HepG2 (cell line): ENCODE measurements around the gene ECD. TPM values are rescaled to one million over a fixed set of nuclear protein-coding genes. Genes with fewer than 3 reads are reported as not detected.
A peak's percentile ranks its signal among the peaks of the same experiment; 100 is the strongest.

ENCODE experiments used
- AGO2 ChIP-seq: fragments of 200-400 bp; formaldehyde crosslinking; optimal IDR thresholded peaks from 2 replicates; pipeline ENCODE3; 2017; ENCODE audit warnings: mild to moderate bottlenecking, low read depth, low read length, moderate library complexity
- BHLHE40 ChIP-seq: IDR thresholded peaks from 2 replicates; pipeline ENCODE4 v1.6.1; 2011; ENCODE audit warnings: low read length, improper control_type of control experiment
- FOXA1 ChIP-seq, 2 experiments: fragments of 450-650 bp in 1 of 2; sonication (generic) in 1 of 2; formaldehyde crosslinking in 1 of 2; IDR thresholded peaks; 2 replicates each; pipeline versions ENCODE4 v1.4.0 to v1.6.1; 2016 to 2020; ENCODE audit warnings: missing genetic modification reagents in 1 of 2
- GATA4 ChIP-seq: sonication (generic); IDR thresholded peaks from 2 replicates; pipeline ENCODE4 v1.6.1; 2016; ENCODE audit warnings: antibody characterized with exemption, low read depth, borderline replicate concordance
- HIVEP1 ChIP-seq: sonication (generic); formaldehyde crosslinking; IDR thresholded peaks from 2 replicates; pipeline ENCODE4 v1.4.0; 2020; ENCODE audit warnings: mild to moderate bottlenecking, missing genetic modification reagents
- KAT8 ChIP-seq: IDR thresholded peaks from 2 replicates; pipeline ENCODE4 v1.6.1; 2016; ENCODE audit warnings: missing genetic modification reagents, missing compliant biosample characterization
- MIER2 ChIP-seq: IDR thresholded peaks from 2 replicates; pipeline ENCODE4 v1.6.1; 2016; ENCODE audit warnings: missing biosample characterization, missing genetic modification reagents
- NR1H2 ChIP-seq: sonication (generic); formaldehyde crosslinking; IDR thresholded peaks from 2 replicates; pipeline ENCODE4 v1.8.1; 2022; ENCODE audit warnings: low read depth, missing genetic modification reagents, borderline replicate concordance
- RCOR2 ChIP-seq: IDR thresholded peaks from 2 replicates; pipeline ENCODE4 v1.6.1; 2016; ENCODE audit warnings: missing biosample characterization, missing genetic modification reagents
- SIN3B ChIP-seq: fragments of 150-350 bp; IDR thresholded peaks from 2 replicates; pipeline ENCODE4 v1.6.1; 2014; ENCODE audit warnings: low read length
- ZBTB20 ChIP-seq: sonication (generic); formaldehyde crosslinking; IDR thresholded peaks from 2 replicates; pipeline ENCODE4 v1.8.1; 2023; ENCODE audit warnings: missing genetic modification reagents, low read depth, mild to moderate bottlenecking, borderline replicate concordance
- ZFP36L2 ChIP-seq: sonication (generic); formaldehyde crosslinking; IDR thresholded peaks from 2 replicates; pipeline ENCODE4 v1.4.0; 2020; ENCODE audit warnings: missing genetic modification reagents
- ZNF543 ChIP-seq: sonication (generic); formaldehyde crosslinking; IDR thresholded peaks from 2 replicates; pipeline ENCODE4 v1.4.0; 2020; ENCODE audit warnings: mild to moderate bottlenecking, missing genetic modification reagents
- ZNF724P ChIP-seq: sonication (generic); formaldehyde crosslinking; IDR thresholded peaks from 2 replicates; pipeline ENCODE4 v1.8.0; 2022; ENCODE audit warnings: missing genetic modification reagents, borderline replicate concordance
- ZNF75D ChIP-seq: sonication (generic); formaldehyde crosslinking; IDR thresholded peaks from 2 replicates; pipeline ENCODE4 v1.8.1; 2023; ENCODE audit warnings: missing genetic modification reagents, mild to moderate bottlenecking, borderline replicate concordance
- ZNF883 ChIP-seq: sonication (generic); formaldehyde crosslinking; IDR thresholded peaks from 2 replicates; pipeline ENCODE4 v1.5.1; 2020; ENCODE audit warnings: mild to moderate bottlenecking, missing genetic modification reagents; ENCODE audit errors: not compliant biosample characterization
- polyA plus RNA-seq, 8 experiments: library from polyadenylated mRNA; depleted of rRNA in 3 of 8; stranded (reverse) in 7 of 8; unstranded in 1 of 8; fragments of >200 nt; fragmentation: Illumina TruSeq in 4 of 8; extraction: Trizol in 4 of 8; gene quantifications; 2 replicates each; pipeline versions ENCODE4 v1.2.1 to v1.2.3, GENCODE V29; 2011 to 2016; ENCODE audit warnings: low read depth in 4 of 8, missing spikeins in 1 of 8, mixed read lengths in 1 of 8; ENCODE audit not compliant: insufficient read depth in 1 of 8
- total RNA-seq, 5 experiments: library from RNA; depleted of rRNA; stranded (reverse); fragments of >200 nt; fragmentation: Illumina TruSeq; extraction: Trizol; gene quantifications; 2 replicates each; pipeline ENCODE4 v1.2.3, GENCODE V29; 2016; ENCODE audit warnings: low read depth in 1 of 5
- TF ChIP-seq, protein P1 (sequence below): sonication (generic); formaldehyde crosslinking; IDR thresholded peaks from 2 replicates; pipeline ENCODE4 v1.4.0; 2020; ENCODE audit warnings: mild to moderate bottlenecking, missing genetic modification reagents
- TF ChIP-seq, protein P2 (sequence below): sonication (generic); formaldehyde crosslinking; IDR thresholded peaks from 2 replicates; pipeline ENCODE4 v1.4.0; 2020; ENCODE audit warnings: missing genetic modification reagents, low read depth, mild to moderate bottlenecking, borderline replicate concordance
- TF ChIP-seq, protein P3 (sequence below): sonication (generic); formaldehyde crosslinking; IDR thresholded peaks from 2 replicates; pipeline ENCODE4 v1.4.0; 2020; ENCODE audit warnings: missing genetic modification reagents, borderline replicate concordance
- TF ChIP-seq, protein P4 (sequence below): sonication (generic); formaldehyde crosslinking; IDR thresholded peaks from 2 replicates; pipeline ENCODE4 v1.9.0; 2021; ENCODE audit warnings: missing genetic modification reagents, borderline replicate concordance

Gene ECD
- total and polyA plus RNA-seq, 2 of the 13 experiments (the other 11 are each of a cell fraction or from before 2014, with no cell fraction given), result 21.5 to 27.6 TPM

DNA sequence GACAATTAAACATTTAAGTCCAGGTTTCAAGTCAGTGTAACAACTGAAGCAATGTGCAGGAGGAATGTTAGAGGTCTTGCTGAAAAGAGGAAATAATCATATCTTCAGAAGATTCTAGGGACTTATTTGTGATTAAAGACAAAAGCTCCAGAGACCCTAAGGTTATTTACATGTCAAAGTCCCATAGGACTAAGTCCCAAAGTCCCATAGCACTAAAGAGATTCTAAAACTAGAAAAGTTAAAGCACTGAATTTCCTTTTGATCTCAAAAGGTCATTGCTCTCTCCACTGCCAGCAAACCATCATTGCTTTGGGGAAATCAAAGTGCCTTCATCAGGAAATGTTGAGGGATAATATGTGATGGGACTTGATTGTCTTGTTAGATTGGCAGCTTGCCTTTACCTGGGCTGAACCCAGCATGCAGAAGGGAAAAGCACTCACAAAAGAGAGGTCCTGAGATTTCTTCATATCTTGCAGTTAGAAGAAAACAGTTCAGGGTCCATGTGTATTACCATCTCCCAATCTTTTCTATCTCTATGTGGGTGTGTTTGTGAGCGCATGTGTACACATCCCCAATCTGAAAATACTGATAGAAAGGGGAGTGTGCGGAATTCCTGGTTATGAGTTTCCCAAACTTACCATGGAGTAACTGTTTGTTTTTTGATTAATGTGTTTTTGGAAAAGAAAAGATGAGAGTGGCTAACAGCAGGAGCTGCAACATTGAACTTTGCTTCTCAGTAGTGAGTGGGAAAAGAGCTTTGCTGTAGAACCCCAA, 35.7 kb downstream of the ECD start (continued):
- TF ChIP-seq GATA4 (peak; percentile 98), ZNF75D (CRISPR knock-in tag) (no peak), RCOR2 (peak; percentile 92), FOXA1 (IDR thresholded peaks at IDR 0.05) (peak; percentile 53; the same call in 1 of the 2 replicates), FOXA1 (CRISPR knock-in tag; IDR thresholded peaks at IDR 0.05) (peak; percentile 88), SIN3B (no peak), ZNF883 (CRISPR knock-in tag) (no peak), BHLHE40 (no peak), ZNF724P (CRISPR knock-in tag) (no peak), ZNF543 (0 out of 2 replicates have a peak, but pooled peaks have one; percentile 46), MIER2 (CRISPR knock-in tag) (peak; percentile 41), HIVEP1 (CRISPR knock-in tag) (no peak), ZFP36L2 (CRISPR knock-in tag) (no peak), ZBTB20 (CRISPR knock-in tag) (peak; percentile 46; the same call in 1 of the 2 replicates), NR1H2 (no peak), AGO2 (no peak), KAT8 (peak; percentile 71; the same call in 1 of the 2 replicates)
- TF ChIP-seq, protein P1, sequence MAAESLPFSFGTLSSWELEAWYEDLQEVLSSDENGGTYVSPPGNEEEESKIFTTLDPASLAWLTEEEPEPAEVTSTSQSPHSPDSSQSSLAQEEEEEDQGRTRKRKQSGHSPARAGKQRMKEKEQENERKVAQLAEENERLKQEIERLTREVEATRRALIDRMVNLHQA (CRISPR knock-in tag), result no peak
- TF ChIP-seq, protein P2, sequence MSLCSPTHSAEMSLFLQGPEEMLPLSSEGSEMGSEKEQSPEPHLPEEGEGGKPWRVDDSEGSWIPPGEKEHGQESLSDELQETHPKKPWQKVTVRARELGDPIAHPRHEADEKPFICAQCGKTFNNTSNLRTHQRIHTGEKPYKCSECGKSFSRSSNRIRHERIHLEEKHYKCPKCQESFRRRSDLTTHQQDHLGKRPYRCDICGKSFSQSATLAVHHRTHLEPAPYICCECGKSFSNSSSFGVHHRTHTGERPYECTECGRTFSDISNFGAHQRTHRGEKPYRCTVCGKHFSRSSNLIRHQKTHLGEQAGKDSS (CRISPR knock-in tag), result no peak
- TF ChIP-seq, protein P3, sequence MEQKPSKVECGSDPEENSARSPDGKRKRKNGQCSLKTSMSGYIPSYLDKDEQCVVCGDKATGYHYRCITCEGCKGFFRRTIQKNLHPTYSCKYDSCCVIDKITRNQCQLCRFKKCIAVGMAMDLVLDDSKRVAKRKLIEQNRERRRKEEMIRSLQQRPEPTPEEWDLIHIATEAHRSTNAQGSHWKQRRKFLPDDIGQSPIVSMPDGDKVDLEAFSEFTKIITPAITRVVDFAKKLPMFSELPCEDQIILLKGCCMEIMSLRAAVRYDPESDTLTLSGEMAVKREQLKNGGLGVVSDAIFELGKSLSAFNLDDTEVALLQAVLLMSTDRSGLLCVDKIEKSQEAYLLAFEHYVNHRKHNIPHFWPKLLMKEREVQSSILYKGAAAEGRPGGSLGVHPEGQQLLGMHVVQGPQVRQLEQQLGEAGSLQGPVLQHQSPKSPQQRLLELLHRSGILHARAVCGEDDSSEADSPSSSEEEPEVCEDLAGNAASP (CRISPR knock-in tag), result peak; percentile 97
- TF ChIP-seq, protein P4, sequence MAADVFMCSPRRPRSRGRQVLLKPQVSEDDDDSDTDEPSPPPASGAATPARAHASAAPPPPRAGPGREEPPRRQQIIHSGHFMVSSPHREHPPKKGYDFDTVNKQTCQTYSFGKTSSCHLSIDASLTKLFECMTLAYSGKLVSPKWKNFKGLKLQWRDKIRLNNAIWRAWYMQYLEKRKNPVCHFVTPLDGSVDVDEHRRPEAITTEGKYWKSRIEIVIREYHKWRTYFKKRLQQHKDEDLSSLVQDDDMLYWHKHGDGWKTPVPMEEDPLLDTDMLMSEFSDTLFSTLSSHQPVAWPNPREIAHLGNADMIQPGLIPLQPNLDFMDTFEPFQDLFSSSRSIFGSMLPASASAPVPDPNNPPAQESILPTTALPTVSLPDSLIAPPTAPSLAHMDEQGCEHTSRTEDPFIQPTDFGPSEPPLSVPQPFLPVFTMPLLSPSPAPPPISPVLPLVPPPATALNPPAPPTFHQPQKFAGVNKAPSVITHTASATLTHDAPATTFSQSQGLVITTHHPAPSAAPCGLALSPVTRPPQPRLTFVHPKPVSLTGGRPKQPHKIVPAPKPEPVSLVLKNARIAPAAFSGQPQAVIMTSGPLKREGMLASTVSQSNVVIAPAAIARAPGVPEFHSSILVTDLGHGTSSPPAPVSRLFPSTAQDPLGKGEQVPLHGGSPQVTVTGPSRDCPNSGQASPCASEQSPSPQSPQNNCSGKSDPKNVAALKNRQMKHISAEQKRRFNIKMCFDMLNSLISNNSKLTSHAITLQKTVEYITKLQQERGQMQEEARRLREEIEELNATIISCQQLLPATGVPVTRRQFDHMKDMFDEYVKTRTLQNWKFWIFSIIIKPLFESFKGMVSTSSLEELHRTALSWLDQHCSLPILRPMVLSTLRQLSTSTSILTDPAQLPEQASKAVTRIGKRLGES (CRISPR knock-in tag), result no peak
